ENCODE data around the gene GSG1L.

GSG1L gene

GRCh38 chr16:28063591-28064061 is at the start of gene GSG1L:
GSG1L (minus strand) TSS chr16:28063714; CDS start chr16:28063424, 290 bp downstream.
- DNase-seq (ENCODE audit: low read depth in 1 of 2, low spot score in 1 of 2) = no peak

DNA sequence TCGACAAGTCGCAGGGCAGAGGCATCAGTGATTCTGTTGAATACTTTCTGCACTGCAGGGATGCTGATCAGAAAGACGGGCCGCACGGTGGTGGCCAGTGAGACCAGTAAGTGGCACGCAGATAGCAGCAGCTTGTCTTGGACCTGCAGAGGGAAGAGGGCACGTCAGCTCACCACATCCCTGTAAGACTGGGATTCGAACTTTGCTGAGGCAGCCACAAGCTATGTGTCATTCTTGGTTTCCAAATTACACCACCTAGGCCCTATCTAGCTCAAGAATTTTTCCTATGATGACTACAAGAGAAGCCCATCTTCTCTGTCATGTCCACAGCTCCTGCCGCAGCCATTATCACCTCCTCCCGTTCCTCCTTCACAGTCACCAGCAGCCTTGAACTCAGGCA is 49.4 kb upstream of the GSG1L start:
- no peak for DNase-seq (ENCODE audit: low read depth in 1 of 2, low spot score in 1 of 2)

- DNase-seq (ENCODE audit: low read depth in 1 of 2, low spot score in 1 of 2) = no peak
These were observed 47.5 kb upstream of the GSG1L start for GRCh38 chr16:28110977-28111376.

- no peak for DNase-seq (ENCODE audit: low read depth in 1 of 2, low spot score in 1 of 2)
These were observed 47.0 kb upstream of the GSG1L start for GRCh38 chr16:28110479-28110878.

- no peak for DNase-seq (ENCODE audit: low read depth in 1 of 2, low spot score in 1 of 2)
These were observed 46.6 kb upstream of the GSG1L start for GRCh38 chr16:28110074-28110473.

GRCh38 chr16:28108590-28109247 is 45.2 kb upstream of the GSG1L start:
- no peak for DNase-seq (ENCODE audit: low read depth in 1 of 2, low spot score in 1 of 2)

- DNase-seq (ENCODE audit: low read depth in 1 of 2, low spot score in 1 of 2) = no peak
These were observed 43.7 kb upstream of the GSG1L start for GRCh38 chr16:28107232-28107631.

GRCh38 chr16:28106467-28107215 is 43.1 kb upstream of the GSG1L start:
- no peak for DNase-seq (ENCODE audit: low read depth in 1 of 2, low spot score in 1 of 2)

GRCh38 chr16:28105954-28106353 is 42.4 kb upstream of the GSG1L start:
- no peak for DNase-seq (ENCODE audit: low read depth in 1 of 2, low spot score in 1 of 2)

- no peak for DNase-seq (ENCODE audit: low read depth in 1 of 2, low spot score in 1 of 2)
These were observed 41.8 kb upstream of the GSG1L start for GRCh38 chr16:28105297-28105696.

- DNase-seq (ENCODE audit: low read depth in 1 of 2, low spot score in 1 of 2) = no peak
These were observed 40.9 kb upstream of the GSG1L start for GRCh38 chr16:28104404-28104803.

- DNase-seq (ENCODE audit: low read depth in 1 of 2, low spot score in 1 of 2) = no peak
These were observed 40.1 kb upstream of the GSG1L start for GRCh38 chr16:28103516-28104170.

GRCh38 chr16:28101533-28101890 is 38.0 kb upstream of the GSG1L start:
- DNase-seq (ENCODE audit: low read depth in 1 of 2, low spot score in 1 of 2) = no peak

GRCh38 chr16:28100810-28101532 is 37.5 kb upstream of the GSG1L start:
- DNase-seq (ENCODE audit: low read depth in 1 of 2, low spot score in 1 of 2) = no peak

DNA sequence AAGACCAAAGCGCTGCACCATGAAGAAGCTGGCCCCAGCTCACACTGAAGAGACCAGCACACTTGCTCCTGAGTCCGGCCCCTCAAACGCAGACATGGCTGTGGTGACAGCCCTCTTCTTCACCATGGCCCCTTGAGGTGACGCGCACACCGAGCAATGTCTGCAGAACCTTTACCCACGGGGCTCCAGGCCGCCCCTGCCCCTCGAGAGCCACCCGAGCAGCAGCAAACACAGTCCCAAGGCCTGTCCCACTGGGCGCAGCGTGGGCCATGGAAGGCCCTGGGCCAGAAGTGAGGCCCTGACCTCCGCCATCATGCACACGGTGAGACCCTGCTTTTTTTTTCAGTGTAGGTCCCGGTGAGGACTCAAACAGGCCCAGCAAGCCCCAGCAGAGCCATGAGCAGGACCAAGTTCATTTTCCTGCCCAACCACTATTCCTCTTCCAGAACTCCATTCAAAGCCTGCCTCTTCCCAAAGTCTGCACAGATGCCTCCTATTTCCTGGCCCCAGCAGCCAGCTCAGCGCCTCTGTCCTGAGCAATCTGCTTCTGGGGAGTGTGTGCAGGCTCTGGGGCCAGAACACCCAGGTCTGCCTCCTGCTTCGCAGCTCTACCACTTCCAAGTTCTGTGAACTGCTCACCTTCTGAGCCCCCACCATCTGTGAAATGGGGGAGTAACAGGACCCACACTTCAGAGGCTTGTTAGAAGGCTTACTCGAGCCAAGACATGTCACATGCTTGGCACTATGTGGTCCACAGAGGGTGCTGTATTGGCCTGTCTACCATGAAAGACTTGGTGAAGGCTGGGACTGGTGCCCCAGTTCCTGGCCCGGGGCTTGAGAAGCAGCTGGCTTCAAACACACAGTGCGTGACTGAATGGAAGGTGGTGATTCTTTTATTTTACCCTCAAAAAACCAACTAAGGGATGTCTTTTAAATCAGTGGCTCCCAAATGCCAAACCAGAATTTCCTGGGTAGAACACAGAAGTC is 35.7 kb upstream of the GSG1L start:
- DNase-seq (ENCODE audit: low read depth in 1 of 2, low spot score in 1 of 2) = no peak

- no peak for DNase-seq (ENCODE audit: low read depth in 1 of 2, low spot score in 1 of 2)
These were observed 34.9 kb upstream of the GSG1L start for GRCh38 chr16:28098171-28098958.

DNA sequence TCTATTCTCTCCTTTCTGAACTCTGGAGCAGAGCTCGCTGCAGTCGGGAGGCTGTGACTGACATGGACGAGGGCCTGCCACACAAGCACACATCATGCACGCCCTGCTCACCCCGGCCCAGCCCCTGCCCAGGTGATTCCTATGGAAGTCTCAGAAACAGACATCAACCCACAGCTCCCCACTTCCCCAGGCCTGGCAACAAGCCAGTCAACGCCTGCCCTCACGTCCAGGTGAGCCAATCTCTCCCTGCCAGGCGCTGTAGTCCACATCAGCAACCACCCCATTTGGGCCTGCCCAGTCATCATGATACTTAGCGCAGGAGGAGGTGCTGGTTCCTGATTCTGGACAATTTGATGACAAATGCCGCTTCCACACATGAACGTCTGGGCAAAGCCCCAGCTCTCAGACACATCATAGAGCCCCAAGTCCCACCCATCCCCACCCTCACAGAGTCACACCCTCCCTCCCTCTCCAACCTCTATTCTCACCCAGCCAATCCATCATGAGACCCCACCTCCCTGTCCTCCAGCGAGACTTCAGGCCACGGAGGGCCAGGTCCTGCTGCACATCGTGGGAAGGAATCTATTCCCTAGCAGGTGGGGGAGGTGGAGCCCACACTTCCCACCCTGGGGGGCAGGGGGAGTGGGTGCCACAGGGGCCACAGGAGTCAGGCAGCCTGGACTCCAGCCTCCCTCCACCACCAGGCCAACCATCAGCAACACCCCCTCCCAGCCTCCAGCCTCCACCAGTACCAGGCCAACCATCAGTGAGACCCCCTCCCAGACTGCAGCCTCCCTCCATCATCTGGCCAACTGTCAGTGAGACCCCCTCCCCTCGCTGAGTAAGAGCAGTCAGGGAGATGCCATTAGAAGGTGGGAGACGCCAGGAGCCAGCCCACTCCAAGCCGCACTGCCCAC is 33.7 kb upstream of the GSG1L start:
- no peak for DNase-seq (ENCODE audit: low read depth in 1 of 2, low spot score in 1 of 2)

DNA sequence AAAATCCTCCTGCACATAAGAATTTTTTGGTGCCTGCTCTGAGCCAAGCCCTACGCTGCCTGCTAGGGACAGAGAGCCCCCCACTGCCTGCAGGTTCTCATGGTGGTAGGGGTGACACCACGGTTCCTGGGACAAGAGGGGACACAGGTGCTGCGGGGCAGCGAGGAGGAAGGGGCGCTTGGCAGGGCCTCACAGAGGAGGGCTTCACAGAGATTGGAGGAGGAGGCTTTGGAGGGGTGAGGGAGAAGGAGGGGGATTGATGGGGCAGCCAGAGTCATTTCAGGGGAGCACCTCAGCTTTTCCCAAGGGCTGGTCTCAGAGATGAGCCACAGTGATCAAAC is 29.8 kb upstream of the GSG1L start:
- no peak for DNase-seq (ENCODE audit: low read depth in 1 of 2, low spot score in 1 of 2)

Data from activated T-helper 1 cell treated with anti-CD3 and anti-CD28 coated beads, Interleukin-2, amount 50 U/mL, for 16 hours (primary cell).